ENCODE measurements around the gene SEC24D. TPM values are rescaled to one million over a fixed set of nuclear protein-coding genes. Genes with fewer than 3 reads are reported as not detected.

Gene SEC24D
- total RNA-seq, 1 donor from 2014 or later, result 28.3 TPM

DNA sequence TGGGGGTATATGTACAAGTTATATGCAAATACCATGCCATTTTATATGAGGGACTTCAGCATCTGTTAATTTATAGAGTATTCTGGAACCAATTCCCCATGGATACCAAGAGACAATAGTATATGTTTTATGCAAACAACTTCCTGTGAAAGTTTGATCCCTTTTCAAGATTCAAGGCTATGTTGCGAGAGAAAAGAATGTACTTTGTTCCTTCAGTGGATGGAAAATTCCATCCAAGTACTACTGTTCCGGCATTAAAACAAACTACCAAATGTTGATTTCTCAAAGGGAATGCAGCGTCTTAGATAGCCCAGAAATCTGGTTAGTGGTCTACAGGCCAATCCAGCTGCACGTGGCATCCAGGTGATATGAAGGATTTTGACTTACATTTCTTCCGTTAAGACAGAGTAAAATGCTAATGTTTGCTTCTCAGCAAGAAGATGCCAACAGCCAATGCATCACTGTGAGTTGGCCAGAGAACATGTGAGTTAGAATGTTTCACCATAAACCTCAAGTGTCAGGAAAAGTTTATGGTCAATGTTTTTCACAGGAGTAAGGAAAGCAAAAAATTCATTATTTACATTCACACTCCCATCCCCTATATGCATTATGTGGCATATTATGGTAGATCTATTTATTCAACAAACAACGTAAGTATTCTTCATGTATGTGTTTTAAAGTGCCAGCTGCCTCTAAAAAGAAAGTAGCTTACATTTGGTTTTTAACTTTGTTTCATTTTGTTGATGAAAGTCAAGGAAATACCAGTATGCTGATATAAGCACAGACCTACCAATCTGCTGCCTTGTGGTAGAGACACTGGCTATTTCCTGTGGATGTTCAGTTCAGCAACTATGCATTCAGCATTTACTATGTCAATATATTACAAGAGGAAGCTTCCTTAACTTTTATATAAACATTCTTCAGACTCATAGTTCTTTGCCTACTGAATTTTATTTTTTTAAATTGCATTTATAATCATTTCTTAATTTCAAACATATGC is 106.3 kb downstream of the SEC24D start:
- H3K4me3 ChIP-seq (ENCODE audit: low read depth, low read length), result no peak overlapping the region
- no peak for TF ChIP-seq CTCF (conservative IDR thresholded peaks at IDR 0.05; ENCODE audit: low read depth, low read length)
- DNase-seq (ENCODE audit: low read depth), result no peak

DNA sequence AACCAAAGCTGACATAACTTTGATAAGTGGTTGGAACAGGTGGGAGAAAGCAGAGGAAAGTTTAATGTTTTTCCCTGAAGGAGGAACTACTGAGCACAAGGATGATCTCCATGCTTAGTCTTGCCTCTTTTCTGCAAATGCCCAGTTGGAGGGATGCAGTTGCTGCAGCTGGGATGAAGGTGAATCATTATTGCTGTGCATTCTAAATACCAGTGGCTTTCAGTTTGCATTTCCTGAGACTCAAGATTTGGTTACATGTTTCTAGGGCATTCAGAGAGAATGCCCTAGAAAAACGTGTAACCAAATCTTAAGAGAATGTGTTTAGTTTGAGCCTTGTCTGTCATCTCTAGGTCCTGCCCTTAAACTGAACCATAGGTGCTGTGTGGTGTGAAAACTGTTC is 108.6 kb downstream of the SEC24D start:
- DNase-seq (ENCODE audit: low read depth), result no peak
- no peak overlapping the region for H3K4me3 ChIP-seq (ENCODE audit: low read depth, low read length)
- TF ChIP-seq CTCF (conservative IDR thresholded peaks at IDR 0.05; ENCODE audit: low read depth, low read length), result no peak

GRCh38 chr4:118723369-118723768 is 112.6 kb downstream of the SEC24D start:
- no peak for DNase-seq (ENCODE audit: low read depth)
- TF ChIP-seq CTCF (conservative IDR thresholded peaks at IDR 0.05; ENCODE audit: low read depth, low read length), result no peak

DNA sequence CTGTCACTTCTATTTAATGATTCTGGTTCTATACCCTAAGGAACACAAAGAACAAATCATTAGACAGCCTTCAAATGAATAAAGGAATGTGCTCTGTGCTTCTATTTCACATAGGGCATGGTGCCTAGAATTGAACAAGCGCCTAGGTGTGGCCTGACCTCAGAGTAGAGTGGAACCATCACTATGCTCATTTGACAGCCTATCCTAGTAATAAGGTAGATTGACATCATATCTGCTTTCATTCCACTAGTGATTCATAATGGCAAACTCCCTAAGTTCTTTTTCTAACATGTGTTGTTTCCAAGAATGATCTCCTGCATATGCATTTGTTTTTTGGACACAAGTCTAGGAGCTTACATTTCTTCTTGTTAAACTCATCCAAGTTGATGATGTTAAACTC is 114.2 kb downstream of the SEC24D start:
- DNase-seq (ENCODE audit: low read depth), result no peak
- no peak overlapping the region for H3K4me3 ChIP-seq (ENCODE audit: low read depth, low read length)
- TF ChIP-seq CTCF (conservative IDR thresholded peaks at IDR 0.05; ENCODE audit: low read depth, low read length), result no peak

More at GRCh38 chr4:118723369-118723768, 112.6 kb downstream of the SEC24D start:
- no peak overlapping the region for H3K4me3 ChIP-seq (ENCODE audit: low read depth, low read length)

- TF ChIP-seq CTCF (conservative IDR thresholded peaks at IDR 0.05; ENCODE audit: low read depth, low read length), result no peak
- no peak overlapping the region for H3K4me3 ChIP-seq (ENCODE audit: low read depth, low read length)
- DNase-seq (ENCODE audit: low read depth), result no peak
Observed at GRCh38 chr4:118718511-118719170, 117.3 kb downstream of the SEC24D start.

DNA sequence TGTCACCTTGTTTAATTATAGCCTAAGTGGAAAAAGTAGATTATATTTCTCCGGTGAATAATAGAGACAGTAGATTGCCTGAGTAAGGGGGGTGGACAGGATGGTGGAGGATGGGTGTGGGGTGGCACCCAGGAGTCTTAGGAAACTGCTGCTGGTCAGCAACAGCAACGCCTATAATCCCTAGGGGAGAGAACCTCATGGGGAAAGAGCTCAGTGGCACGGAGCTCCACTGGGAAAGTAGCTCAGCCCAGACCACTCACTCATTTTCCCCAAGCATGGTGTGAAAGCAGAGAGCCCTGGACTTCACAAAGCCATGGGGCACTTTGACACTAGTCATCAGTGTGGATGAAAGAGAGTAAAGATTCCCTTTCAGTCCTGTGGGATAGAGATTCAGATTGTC is 119.6 kb downstream of the SEC24D start:
- no peak for TF ChIP-seq CTCF (conservative IDR thresholded peaks at IDR 0.05; ENCODE audit: low read depth, low read length)
- no peak for DNase-seq (ENCODE audit: low read depth)
- H3K4me3 ChIP-seq (ENCODE audit: low read depth, low read length), result no peak overlapping the region
